NCI-H2196 (cell line): ENCODE data around the gene ERVMER34-1.

Source experiments
- DNase-seq: peaks from one replicate; lab custom pipeline; 2025; ENCODE audit not compliant: unreplicated experiment; lab: John Stamatoyannopoulos, UW

ERVMER34-1 gene

DNA sequence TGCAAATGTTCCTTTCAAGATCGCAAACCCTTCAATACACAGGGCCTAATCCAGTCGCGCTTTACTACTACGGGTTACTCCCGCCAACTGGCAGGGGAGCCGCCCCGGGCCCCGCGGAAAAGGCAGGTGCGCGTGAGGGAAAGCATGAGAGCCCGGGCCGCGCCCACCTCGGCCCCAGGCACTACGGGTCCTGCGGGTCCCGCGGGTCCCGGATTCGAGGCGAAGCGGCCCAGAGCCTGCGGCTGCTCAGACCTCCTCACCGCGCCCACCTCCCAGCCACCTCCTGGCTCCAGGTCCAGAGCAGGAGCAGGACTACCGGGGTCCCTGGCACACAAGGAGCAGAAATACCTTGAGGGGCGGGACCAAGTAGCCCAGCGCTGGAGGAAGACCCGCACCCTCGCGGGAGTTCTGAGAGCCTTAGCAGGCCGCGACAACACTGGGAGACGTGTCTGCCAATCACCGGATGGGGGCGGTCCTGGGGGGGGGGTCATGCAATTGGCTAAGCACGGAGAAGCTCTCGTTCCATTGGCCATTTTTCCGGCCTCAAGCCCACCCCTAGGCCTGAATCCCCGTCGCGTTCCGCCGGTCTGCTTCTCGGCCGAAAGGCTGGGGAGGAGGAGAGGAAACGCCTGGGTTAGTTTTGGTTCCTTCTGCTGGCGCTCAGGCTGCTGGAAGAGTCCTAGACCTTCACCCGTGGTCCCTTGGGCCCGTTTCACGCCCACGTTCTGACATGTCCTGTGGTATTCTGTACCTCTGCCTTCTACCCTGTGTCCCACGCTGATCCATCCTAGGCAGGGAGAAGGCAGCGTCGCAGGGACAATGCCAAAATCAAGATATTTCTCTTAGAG is 29.0 kb downstream of the ERVMER34-1 start:
- DNase-seq, result peak; percentile 88

DNA sequence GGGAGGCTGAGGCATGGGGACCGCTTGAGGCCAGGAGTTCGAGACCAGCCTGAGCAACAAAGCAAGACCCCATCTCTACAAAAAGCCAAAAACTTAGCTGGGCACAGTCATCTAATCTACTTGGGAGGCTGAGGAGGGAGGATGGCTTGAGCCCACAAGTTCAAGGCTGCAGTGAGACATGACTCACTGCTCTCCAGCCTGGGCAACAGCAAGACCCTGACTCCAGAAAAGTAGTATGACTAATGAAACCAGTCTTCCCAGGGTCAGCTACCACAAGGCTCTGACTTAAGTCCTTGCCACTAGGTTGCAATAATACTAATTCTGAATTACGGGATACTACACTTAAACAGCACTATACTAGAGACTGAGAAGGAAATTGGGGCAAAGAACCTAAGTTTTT is 33.1 kb downstream of the ERVMER34-1 start:
- no peak for DNase-seq

DNA sequence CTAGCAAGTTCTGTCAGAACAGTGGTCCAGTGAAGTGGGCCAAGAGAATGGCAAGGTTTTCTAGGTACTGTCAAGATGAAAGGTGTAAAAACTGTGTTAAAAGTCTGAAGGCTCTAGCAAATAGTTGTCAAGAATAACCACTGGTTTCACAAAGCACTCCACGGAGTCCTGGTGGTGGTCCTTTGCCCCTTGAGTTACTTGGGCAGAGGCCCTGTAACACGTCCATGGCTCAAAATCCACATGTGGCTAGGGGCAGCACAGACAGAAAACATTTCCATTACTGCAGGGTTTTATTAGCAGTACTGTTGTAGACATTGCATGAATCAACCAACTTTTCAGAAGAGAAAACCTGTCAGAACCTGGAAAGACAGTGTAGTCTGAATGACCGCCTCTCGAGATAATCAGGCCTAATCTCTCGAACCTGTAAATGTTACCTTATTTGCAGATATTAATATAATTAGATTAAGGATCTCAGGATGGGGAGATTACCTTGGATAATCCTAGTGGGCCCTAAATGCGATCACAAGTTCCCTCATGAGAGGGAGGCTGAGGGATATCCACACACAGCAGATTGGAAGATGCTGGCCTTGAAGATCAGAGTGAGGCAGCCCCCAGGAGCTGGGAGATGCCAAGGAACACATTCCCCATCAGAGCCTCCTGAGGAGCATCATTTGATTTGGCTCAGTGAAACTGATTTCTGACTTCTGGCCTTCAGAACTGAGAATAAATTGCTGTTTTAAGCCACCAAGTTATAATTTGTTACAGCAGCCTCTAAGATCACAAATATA is 34.7 kb downstream of the ERVMER34-1 start:
- DNase-seq, result no peak

DNA sequence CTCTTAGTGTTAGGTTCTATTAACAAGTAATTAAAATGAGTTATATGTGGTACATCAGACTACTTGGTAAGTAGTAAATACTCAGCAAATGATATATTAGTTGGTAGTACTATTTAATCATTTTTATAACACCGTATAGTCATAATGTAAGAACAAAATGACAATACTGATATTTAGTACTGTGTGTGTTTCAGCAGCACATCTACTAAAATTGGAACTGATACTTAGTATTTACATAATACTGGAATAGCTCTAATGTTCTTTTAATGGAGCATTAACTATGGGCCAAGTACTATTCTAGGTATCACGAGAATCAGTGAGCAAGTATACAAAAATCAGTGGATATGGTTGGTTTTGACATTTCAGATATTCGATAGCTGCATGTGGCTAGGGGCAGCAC is 35.3 kb downstream of the ERVMER34-1 start:
- no peak for DNase-seq

- no peak for DNase-seq
These were observed 35.8 kb downstream of the ERVMER34-1 start for GRCh38 chr4:52715255-52715897.

GRCh38 chr4:52714597-52715254 is 36.5 kb downstream of the ERVMER34-1 start:
- DNase-seq, result no peak

- no peak for DNase-seq
These were observed 37.7 kb downstream of the ERVMER34-1 start for GRCh38 chr4:52713456-52713937.

DNA sequence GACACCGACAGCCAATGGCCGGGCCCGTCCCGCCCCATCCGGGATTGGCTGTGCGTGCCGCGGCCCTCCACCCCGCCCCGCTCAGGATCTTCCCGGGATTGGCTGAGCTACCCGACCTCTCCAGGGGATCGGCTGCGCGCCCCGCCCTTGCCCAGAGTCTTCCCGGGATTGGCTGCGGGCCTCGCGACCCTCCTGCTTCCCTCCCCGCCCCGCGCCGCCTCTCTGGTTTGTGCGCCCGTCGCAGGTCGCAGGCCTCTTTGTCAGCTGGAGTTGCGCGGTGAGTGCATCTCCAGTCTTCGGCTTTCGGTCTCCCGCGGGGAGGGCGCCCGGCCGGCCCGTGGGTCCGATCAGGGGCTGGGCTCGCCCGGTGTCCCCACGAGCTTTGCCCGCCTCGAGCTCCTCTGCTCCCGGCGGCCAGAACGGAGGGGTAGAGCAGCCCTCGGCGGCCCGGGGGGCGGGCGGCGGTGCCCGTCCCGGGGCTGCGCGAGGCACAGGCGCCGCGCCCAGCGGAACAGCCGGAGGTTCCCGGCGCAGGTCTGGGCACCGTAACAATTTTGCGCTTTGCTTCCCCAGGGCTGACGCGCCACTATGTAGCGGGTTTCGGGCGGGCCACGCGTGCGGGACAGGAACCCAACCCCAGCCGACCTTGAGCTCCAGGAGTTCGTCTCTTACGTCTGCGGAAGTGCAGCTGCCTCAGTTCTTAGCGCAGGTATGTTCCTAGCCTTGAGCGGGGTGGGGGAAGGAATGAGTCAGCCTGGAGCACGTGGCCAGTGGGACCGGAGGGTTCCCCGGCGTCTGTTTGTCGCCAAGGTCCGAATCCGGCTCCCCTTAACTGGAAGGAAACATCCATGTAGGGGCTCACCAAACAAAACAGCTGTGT is 38.7 kb downstream of the ERVMER34-1 start:
- peak; percentile 93 for DNase-seq

GRCh38 chr4:52711834-52712250 is 39.4 kb downstream of the ERVMER34-1 start:
- DNase-seq, result no peak

DNA sequence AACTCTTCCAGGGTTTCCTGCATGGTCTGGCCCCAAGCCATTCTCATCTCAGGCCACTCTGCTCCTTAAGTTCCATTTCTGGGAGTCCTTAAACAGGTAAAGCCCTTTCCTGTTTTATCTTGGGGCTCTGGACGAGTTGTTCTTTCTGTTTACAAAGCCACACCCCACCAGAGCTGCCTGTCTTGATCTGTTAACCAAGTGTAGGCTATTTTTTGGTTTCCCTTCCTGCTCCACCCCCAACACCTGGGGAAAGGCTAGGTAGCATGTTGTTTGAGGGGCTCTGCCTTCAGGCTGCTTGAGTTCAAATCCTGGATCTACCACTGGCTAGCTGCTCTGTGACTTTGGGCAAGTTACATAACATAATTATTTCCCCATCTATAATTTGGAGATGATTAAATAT is 40.0 kb downstream of the ERVMER34-1 start:
- DNase-seq, result no peak

GRCh38 chr4:52709155-52709554 is 42.1 kb downstream of the ERVMER34-1 start:
- DNase-seq, result no peak

DNA sequence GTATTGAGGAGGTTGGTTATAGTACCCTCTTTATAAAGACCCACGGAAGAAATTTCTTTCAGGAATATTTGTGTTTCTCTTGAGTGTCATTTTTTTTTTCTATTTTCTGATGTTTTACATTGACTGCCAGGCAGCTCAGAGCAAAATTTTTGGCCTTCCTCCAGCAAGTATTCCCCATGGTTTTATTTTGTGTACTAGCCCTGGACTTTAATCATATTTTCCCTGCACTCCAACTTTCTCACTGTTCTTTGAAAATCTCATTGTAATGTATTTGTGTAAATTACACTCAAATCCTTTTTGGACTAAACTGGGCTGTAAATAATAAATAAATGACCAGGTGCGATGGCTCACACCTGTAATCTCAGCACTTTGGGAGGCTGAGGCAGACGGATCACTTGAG is 46.6 kb downstream of the ERVMER34-1 start:
- no peak for DNase-seq

DNA sequence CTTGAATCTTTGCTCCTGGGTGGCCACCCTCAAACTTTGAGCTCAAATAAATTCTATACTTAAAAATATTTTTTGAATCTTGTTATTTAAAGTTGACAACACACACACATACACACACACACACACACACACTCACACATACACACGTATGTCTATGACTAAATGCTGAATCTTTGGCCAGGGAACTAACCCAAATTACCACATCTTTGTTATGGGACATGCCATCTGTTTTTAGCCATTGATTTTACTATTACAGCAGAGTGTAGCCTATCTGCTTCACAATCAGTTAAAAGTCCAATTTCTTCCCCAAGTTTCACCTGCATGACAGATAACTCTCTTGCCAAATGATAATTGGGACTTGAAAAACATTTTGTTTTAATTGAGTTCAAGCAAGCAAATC is 47.1 kb downstream of the ERVMER34-1 start:
- DNase-seq, result no peak

DNA sequence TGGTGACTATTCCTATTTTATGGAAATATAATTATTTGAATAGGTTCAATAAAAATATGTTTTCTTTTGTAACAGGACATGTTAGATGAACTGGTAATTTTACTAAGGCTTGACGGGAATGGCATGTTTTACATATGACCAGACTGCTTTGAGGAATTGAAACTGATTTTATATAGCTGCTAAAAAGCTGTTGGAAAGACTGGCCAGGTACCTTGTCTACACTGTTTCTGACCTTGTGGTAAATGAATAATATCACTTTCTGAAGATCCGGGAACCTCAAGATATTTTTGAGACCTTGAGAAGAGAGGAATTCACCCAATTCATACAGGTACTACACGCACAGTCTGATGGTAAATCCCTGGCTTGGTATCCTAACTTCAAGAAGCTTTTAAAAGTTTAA is 50.0 kb downstream of the ERVMER34-1 start:
- DNase-seq, result no peak

DNA sequence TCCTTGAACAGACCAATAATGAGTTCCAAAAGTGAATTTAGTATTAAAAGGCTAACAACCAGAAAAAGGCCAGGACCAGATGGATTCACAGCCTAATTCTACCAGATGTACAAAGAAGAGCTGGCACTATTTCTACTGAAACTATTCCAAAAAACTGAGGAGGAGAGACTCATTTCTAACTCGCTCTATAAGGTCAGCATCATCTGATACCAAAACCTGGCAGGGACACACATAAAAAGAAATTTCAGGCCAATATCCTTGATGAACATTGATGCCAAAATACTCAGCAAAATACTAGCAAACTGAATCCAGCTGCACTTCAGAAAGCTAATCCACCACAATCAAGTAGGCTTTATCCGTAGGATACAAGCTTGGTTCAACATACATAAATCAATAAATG is 56.3 kb downstream of the ERVMER34-1 start:
- DNase-seq, result no peak

DNA sequence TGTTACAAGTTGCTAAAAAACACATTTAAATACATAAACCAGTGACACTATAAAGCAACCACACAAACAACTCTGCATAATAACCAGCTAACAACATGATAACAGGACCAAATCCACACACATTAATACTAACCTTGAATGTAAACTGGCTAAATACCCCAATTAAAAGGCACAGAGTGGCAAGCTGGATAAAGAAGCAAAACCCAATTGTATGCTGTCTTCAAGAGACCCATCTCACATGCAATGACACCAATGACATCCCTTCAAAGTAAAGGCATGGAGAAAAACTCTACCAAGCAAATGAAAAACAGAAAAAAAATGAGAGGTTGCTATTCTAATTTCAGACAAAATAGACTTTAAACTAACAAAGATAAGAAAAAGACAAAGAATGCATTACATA is 57.7 kb downstream of the ERVMER34-1 start:
- DNase-seq, result no peak
